Measurements from ENCODE around the gene KCNK17. TPM values are rescaled to one million over a fixed set of nuclear protein-coding genes. Genes with fewer than 3 reads are reported as not detected.

The KCNK17 gene
- total and polyA plus RNA-seq, 12 donors = 0.13 to 0.39 (median 0.19) TPM; not detected in 6

DNA sequence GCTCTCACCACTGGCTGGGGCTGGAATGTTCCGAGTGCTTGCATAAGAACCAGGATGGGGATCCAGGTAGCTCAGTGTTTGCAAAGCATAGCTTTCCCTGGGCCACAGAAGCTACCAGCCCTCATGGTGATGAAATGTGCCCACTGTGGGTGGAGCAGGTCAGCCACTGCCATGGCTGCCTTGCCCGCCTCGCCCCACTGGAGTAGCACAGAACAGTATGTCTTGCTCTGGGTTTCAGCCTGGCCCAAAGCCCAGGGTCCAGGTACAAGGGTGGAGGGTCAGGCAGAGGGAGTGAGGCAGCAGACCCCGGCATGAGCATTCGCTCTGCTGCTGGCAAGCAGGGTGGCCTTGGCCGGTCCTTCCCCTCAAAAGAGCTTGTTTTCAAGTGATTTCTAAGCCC lies 34.7 kb downstream of the KCNK17 start:
- ATAC-seq (no peak), DNase-seq (no peak)
- Histone ChIP-seq H3K4me3 (no peak overlapping the region), H3K4me1 (no peaks in the 10 kb centered on the region), H3K36me3 (no peaks in the 10 kb centered on the region), H3K9me3 (no peaks in the 10 kb centered on the region), H3K27me3 (peaks cover 0 to 26% (median 5%) of the 10 kb centered on the region in 7 donors), H3K27ac (no peak overlapping the region)
- 83 to 89% methylated on average over 6 of the region's 6 CpGs for WGBS, 2 donors
- TF ChIP-seq, protein P1, sequence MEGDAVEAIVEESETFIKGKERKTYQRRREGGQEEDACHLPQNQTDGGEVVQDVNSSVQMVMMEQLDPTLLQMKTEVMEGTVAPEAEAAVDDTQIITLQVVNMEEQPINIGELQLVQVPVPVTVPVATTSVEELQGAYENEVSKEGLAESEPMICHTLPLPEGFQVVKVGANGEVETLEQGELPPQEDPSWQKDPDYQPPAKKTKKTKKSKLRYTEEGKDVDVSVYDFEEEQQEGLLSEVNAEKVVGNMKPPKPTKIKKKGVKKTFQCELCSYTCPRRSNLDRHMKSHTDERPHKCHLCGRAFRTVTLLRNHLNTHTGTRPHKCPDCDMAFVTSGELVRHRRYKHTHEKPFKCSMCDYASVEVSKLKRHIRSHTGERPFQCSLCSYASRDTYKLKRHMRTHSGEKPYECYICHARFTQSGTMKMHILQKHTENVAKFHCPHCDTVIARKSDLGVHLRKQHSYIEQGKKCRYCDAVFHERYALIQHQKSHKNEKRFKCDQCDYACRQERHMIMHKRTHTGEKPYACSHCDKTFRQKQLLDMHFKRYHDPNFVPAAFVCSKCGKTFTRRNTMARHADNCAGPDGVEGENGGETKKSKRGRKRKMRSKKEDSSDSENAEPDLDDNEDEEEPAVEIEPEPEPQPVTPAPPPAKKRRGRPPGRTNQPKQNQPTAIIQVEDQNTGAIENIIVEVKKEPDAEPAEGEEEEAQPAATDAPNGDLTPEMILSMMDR (IDR thresholded peaks at IDR 0.05) = no peak
- intact Hi-C loops (cut with DNase I) = no loop called here

DNA sequence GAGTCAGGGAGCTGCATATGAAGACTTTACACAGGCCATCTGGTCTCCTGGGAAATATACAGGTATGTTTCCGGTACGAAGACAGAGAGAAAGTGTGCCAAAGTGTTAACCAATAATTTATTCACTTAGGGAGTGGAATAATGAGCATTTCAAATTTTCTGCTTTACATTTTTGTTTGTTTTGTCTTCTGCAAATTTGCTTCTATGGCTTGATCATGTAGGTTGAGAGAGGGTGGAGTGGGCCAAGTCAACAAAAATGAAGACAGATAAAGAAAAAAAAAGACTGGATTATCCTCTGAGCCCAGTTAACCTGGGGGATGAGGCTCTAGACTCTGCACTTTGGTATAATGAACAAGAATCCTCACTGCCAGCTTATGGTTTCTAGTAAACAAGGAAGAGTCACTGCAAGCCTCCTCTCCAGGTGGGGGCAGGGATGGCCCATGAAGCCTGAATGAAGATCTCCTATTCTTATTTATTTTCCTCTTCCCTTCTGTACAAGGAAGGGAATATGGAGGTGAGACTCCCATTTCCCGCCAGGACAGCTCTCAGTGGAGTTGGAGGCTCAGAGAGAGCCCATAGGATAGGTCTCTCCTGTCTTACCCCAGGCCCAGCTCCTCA lies 37.7 kb downstream of the KCNK17 start:
- Histone ChIP-seq H3K4me1 (no peaks in the 10 kb centered on the region), H3K27me3 (peaks cover 0 to 11% (median 4%) of the 10 kb centered on the region in 7 donors), H3K9me3 (no peaks in the 10 kb centered on the region), H3K4me3 (no peak overlapping the region), H3K36me3 (no peaks in the 10 kb centered on the region), H3K27ac (no peak overlapping the region)
- 77 to 82% methylated on average over 3 of the region's 3 CpGs for WGBS, 2 donors
- no peak for ATAC-seq
- no peak for DNase-seq
- TF ChIP-seq, protein P1 (IDR thresholded peaks at IDR 0.05) = no peak
- intact Hi-C loops (cut with DNase I) = no loop called here

DNA sequence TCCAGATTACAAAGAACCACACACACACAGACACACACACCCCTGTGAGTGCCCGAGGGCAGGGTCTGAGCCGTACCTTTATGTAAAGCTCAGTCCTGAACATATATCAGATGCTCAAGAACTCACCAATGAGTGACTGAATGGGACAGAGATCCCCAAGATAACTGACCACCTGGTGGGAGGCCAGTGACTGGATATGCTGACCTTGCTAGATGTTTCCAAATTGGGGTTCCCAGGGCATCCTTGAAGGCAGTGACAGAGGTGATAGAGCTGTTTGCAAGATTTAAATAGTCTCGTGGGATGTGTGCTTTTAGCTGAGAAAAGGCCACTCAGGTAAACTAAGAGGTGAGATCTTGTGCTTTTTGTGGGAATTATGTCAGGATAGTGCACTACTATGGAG lies 39.3 kb downstream of the KCNK17 start:
- Histone ChIP-seq H3K4me3 (no peak overlapping the region), H3K27ac (no peak overlapping the region), H3K27me3 (peaks cover 0 to 7% (median 4%) of the 10 kb centered on the region in 7 donors), H3K4me1 (no peaks in the 10 kb centered on the region), H3K9me3 (no peaks in the 10 kb centered on the region), H3K36me3 (no peaks in the 10 kb centered on the region)
- WGBS, 2 donors = 77 to 81% methylated on average over 3 of the region's 3 CpGs
- DNase-seq = no peak
- no peak for ATAC-seq
- intact Hi-C loops (cut with DNase I) = no loop called here
- TF ChIP-seq, protein P1 (IDR thresholded peaks at IDR 0.05) = no peak

DNA sequence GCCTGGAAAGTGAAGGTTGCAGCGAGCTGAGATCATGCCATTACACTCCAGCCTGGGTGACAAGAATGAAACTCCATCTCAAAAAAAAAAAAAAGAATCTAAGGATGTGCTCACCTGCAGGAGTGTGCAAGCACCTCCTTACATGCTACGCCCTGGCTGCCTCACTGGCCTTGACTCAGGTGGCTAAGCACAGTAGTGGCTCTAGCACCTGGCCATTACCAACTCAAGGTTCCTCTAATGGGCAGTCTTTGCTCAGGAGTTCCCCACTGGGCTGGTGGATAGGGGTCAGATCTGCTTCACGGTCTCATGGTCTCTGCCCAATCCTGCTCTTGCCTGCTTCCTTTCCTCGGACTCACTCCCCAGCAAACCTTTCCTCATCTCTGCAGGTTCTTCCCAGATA lies 39.7 kb downstream of the KCNK17 start:
- no peak for ATAC-seq
- 59 to 72% methylated on average over 4 of the region's 4 CpGs for WGBS, 2 donors
- Histone ChIP-seq H3K9me3 (no peaks in the 10 kb centered on the region), H3K27ac (no peak overlapping the region), H3K27me3 (peaks cover 0 to 6% (median under 1%) of the 10 kb centered on the region in 7 donors), H3K36me3 (no peaks in the 10 kb centered on the region), H3K4me3 (no peak overlapping the region), H3K4me1 (no peaks in the 10 kb centered on the region)
- intact Hi-C loops (cut with DNase I) = no loop called here
- DNase-seq = no peak
- TF ChIP-seq, protein P1 (IDR thresholded peaks at IDR 0.05) = no peak
